A673 (cell line): ENCODE measurements around the gene BUD31.

Source experiments
- CTCF ChIP-seq: fragments of 300-800, 200-600 bp; sonication (generic); conservative IDR thresholded peaks from 2 replicates; pipeline ENCODE4 v1.5.1; 2017; ENCODE audit warnings: low read depth, mild to moderate bottlenecking, antibody characterized with exemption, low read length, moderate library complexity, mixed read lengths
- EZH2 ChIP-seq: fragments of 200-600 bp; sonication (generic); IDR thresholded peaks from 2 replicates; pipeline ENCODE4 v1.6.1; 2017; ENCODE audit warnings: borderline replicate concordance, low read depth, mild to moderate bottlenecking, mixed read lengths, antibody characterized with exemption, low read length; ENCODE audit not compliant: poor library complexity, severe bottlenecking

DNA sequence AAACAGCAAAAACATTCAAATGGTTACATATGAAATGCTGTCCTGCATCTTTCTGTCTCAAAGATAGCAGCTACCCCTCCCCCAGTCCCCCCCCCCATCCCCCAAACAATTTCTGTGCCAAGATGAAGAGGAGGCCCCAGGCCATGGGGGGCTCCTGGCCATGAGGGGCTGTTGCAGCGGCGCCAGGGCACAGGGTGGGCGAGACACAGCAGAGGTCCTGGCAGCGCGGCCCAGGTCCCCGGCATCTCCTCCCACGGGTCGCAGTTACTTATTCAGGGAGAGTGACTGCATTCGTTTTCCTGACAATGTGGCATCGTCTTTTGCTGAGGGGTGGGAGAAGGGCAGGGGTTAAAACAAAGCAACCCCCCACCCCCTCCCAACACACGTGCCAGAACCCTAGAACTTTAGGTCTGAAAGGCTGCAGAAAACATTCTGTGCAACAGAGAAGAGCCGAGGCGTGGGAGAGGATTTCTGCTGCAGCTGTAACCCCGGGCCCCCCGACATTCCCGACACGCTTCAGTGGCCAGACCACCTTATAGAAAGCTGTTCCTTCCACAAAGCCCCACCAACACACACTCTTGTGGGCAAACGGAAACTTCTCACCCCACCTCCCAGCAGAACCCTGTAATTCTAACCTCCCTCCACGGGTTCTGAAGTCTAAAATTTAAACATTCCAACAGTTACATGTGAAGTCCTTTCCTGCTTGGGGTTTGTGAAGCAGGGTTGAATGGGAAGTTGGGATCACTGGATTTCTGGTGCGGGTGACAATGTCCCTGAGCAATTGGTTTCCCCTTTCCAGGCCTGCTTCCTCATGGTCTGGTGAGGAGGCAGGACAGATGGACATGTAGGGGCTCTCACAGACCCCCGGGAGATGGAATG is 12.1 kb upstream of the BUD31 start:
- TF ChIP-seq CTCF = no peak
- TF ChIP-seq EZH2 = no peak
